Activated CD4-positive, alpha-beta T cell treated with anti-CD3 and anti-CD28 coated beads, Interleukin-2, Interleukin-4, amounts not matched to agents 100 ng/mL and 50 ng/mL, durations not matched to agents 16 hours and 8 hours (primary cell): Measurements from ENCODE around the gene MAT2A.
A peak's percentile ranks its signal among the peaks of the same experiment; 100 is the strongest.

Source experiments
- DNase-seq: peaks from one replicate; pipeline ENCODE4 v3.0.0-alpha.2; 2020; ENCODE audit warnings: low spot score

Gene MAT2A

GRCh38 chr2:85538507-85539360 is at the start of gene MAT2A:
MAT2A (plus strand) TSS chr2:85539168; CDS start chr2:85539288, 120 bp downstream.
- peak; percentile 93 for DNase-seq

GRCh38 chr2:85490861-85491755 is 47.9 kb upstream of the MAT2A start:
- no peak for DNase-seq

DNA sequence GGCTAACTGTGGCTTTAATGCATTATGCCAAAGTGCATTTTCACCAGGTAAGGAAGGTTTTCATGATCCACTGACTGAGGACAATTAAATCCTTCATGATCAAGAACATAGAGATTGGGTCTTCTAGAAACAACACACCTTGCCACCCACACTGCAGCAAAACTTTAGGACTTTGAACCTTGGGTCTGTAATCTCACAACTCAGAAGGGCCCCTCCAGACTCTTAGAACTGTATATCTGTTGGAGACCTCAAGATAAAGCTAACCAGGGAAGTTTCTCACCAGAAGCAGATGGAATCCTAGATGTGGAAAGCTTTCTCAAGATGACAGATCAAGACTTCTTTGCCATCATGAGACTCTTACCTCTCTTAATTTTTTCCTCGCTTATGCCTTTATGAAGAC is 42.5 kb upstream of the MAT2A start:
- no peak for DNase-seq

GRCh38 chr2:85497944-85498630 is 40.9 kb upstream of the MAT2A start:
- DNase-seq: no peak

DNA sequence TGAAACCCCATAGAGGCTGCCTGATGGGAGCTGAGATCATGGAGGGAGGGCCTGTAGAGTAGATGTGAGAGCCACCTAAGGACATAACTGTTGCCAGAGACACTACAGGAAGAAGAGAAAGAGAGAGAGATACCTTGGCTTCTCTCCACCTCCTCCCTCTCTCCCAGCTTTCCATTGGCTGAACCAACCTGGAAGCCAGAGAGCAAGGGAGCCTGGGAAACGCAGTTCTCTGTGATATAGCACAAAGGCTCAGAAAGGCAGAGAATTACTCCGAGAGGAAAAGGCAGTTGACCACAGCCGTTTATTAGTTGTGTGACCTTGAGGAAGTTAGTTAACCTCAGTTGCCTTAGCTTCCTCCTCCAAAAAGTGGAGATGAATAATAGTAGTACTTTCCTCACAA is 37.7 kb upstream of the MAT2A start:
- no peak for DNase-seq

DNA sequence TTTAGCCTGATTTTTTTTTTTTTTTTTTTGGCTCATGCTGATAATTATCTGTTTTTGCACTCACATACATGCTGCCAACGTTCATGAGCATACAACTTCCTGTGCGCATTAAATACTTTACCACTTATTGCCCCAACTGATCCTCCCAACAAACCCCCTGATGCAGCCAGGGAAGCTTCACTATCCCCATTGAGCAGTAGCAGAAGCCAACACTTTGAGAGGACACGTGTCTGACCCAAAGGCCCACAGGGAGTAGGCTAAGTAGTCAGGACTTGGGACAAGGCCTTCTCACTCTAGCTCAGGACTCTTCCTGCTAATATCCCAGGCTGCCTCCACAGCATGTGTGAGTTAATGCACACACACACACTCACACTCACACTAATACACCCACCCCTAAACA is 36.2 kb upstream of the MAT2A start:
- DNase-seq: no peak

DNA sequence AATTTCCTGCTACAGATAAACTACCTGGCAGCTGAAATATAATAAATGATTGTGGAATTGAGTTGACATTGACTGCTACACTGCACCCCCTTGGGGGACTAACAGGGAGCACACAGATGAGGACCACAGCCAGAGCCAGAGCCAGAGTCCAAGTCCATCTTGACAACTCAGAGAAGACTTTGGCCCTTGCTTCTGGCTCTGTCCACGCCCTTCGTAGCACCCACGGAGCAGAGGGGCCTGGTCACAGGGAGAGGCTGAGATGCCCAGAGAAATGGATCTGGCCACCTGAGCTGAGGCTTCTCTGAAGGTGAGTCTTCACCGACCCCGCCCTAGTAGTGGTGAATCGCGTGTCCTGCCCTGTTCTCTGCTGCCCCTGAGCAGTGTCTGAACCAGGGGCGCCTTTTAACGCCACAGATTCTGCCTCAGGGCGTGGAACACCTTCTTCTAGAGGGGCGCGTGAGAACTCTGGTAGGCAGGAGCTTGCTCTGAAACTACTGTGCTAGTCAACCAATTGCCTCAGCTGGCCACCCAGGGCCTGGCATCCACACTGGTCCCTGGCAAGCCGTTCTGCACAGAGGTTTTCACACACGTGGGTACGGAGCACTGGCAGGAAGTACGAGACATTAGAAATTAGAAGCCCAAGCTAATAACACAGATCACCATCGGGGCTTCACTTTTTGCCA is 35.7 kb upstream of the MAT2A start:
- DNase-seq: no peak

GRCh38 chr2:85503851-85504777 is 34.9 kb upstream of the MAT2A start:
- DNase-seq: no peak

GRCh38 chr2:85504778-85505261 is 34.1 kb upstream of the MAT2A start:
- no peak for DNase-seq

- no peak for DNase-seq
Observed at GRCh38 chr2:85505551-85506238, 33.3 kb upstream of the MAT2A start.

DNA sequence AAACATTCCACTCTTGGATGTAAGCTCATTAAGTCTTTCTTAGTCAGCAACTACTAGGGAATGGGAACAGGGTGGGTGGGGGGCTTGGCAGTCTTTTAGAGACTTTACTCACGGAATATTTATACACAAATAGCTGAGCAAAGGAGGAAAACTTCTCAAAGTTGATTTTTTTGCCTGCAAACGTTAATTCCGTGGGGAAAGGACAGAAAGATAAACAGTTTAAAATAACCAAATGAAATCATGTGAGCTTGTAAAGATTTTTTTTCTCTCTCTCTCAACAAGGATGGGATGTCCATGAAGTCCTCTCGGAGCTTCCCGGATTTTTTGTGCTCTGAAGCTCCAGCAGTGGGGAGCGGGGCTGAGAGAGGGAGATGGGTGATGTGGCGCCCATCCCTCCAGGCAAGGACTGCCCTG is 32.2 kb upstream of the MAT2A start:
- no peak for DNase-seq

- DNase-seq: no peak
Observed at GRCh38 chr2:85511008-85511811, 27.8 kb upstream of the MAT2A start.

DNA sequence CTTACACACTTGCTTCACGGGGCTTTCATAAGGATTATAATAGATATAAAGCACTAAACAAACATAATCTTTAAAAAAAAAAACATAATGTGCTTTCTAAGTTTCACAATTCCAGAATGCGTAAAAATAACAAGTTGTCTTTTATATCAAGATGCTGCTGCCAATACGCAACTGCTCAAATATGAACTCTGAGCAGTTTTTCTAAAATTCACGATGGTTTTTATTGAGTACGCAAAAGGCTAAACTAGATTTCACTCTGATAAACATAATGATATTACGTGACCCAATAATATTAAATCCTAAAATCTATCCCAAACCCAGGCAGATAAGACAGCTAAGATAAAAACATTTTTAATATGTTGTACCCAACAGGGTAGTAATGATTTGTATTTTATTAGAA is 24.6 kb upstream of the MAT2A start:
- no peak for DNase-seq

GRCh38 chr2:85516653-85517389 is 22.1 kb upstream of the MAT2A start:
- no peak for DNase-seq

- no peak for DNase-seq
Observed at GRCh38 chr2:85522090-85522647, 16.8 kb upstream of the MAT2A start.

DNA sequence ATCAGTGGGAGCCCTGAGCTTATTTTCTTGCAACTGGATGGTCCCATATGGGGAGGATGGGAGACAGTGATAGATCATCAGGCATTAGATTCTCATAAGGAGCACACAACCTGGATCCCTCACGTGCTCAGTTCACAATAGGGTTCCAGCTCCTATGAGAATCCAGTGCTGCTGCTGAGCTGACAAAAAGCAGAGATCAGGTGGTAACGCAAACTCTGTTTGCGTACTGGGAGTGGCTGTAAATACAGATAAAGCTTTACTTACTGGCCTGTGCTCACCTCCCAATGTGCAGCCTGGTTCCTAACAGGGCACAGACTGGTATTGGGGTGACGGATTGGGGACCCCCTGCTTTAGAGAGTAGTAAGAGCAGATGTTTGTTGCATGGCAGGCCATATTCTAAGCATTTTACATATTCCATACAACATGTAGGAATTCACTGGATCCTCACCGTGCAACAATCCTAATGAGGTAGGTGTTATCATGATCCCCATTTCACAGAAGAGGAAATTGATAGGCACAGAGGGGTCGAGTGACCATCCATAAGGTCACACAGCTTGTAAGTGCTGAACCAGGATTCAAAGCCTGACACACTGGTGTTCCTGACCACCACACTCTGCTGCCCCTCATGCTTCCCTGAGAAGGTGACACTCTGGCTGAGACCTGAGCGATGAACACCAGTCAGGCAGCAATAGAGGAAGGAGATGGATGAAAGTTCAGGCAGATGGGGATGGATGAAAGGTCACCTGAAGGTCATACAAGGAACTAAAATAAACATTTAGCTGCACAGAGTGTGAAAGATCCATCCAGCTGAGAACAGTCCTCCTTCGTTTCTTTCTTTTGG is 15.7 kb upstream of the MAT2A start:
- DNase-seq: no peak

DNA sequence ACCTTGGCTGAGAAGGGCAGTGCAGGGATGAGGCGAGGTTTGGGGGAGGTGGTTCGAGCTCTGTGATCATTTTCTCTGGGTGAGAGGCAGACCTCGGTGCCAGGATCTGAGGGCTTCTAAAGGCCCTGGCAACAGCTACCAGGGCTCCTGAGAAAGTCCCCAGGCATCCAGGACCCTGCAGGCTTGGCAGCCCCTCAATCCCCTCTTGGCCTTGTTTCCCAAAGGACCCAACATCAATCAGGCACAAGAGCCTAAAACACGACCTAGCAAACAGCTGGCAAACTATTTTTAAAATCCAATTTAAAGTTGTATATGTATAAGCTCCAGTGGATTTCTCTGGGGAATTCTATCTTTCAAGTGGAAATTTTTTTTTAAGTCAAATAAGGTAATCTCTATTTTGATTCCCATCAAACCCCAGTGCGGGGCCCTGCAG is 15.0 kb upstream of the MAT2A start:
- no peak for DNase-seq
